WTC11 (cell line): ENCODE results near the gene NDUFS5. TPM values are rescaled to one million over a fixed set of nuclear protein-coding genes. Genes with fewer than 3 reads are reported as not detected.

Experiments
- ATAC-seq: fragments of 200-7000 bp; cut with Tn5 transposase; 2 replicates; pipeline ENCODE4 v1.10.0; 2021; ENCODE audit warnings: mild to moderate bottlenecking, moderate library complexity
- CTCF ChIA-PET: fragments of 300-600 bp; sonication (Branson Sonifier 250); formaldehyde crosslinking; loops from one replicate; lab custom pipeline; 2021; ENCODE audit warnings: antibody characterized with exemption; lab: Charles Lee
- POLR2A ChIA-PET: fragments of 350-600 bp; sonication (Branson Sonifier 250); formaldehyde crosslinking; loops from one replicate; lab custom pipeline; 2021; ENCODE audit warnings: antibody characterized with exemption; lab: Charles Lee
- DNase-seq: peaks from one replicate; pipeline ENCODE4 v3.0.0; 2021; ENCODE audit warnings: low spot score
- H3K27ac Mint-ChIP-seq: 2 replicates; pipeline ENCODE4 v1.8.0; 2021; ENCODE audit warnings: mixed read lengths
- H3K27me3 Mint-ChIP-seq: 2 replicates; pipeline ENCODE4 v1.8.0; 2021; ENCODE audit warnings: low read depth, mild to moderate bottlenecking, moderate library complexity, mixed read lengths
- H3K36me3 Mint-ChIP-seq: 2 replicates; pipeline ENCODE4 v1.8.0; 2021; ENCODE audit warnings: mixed read lengths
- H3K4me1 Mint-ChIP-seq: 2 replicates; pipeline ENCODE4 v1.8.0; 2022; ENCODE audit warnings: mixed read lengths
- H3K4me3 Mint-ChIP-seq: 2 replicates; pipeline ENCODE4 v1.8.0; 2021; ENCODE audit warnings: mild to moderate bottlenecking, moderate library complexity, mixed read lengths
- H3K9me3 Mint-ChIP-seq: 2 replicates; pipeline ENCODE4 v1.8.0; 2021; ENCODE audit warnings: mixed read lengths
- ESRRA ChIP-seq: sonication (generic); formaldehyde crosslinking; IDR thresholded peaks from 2 replicates; pipeline ENCODE4 v1.8.1; 2022; ENCODE audit warnings: mild to moderate bottlenecking, missing genetic modification reagents, borderline replicate concordance
- NFE2L1 ChIP-seq: sonication (generic); formaldehyde crosslinking; IDR thresholded peaks from 2 replicates; pipeline ENCODE4 v1.8.1; 2023; ENCODE audit warnings: missing genetic modification reagents
- NFYB ChIP-seq: sonication (generic); formaldehyde crosslinking; conservative IDR thresholded peaks from 2 replicates; pipeline ENCODE4 v1.8.0; 2022; ENCODE audit warnings: low read depth, missing genetic modification reagents
- NR1H2 ChIP-seq: sonication (generic); formaldehyde crosslinking; IDR thresholded peaks from 2 replicates; pipeline ENCODE4 v1.9.0; 2021; ENCODE audit warnings: mild to moderate bottlenecking, moderate library complexity, missing genetic modification reagents
- NR3C1 ChIP-seq: sonication (generic); formaldehyde crosslinking; conservative IDR thresholded peaks from 2 replicates; pipeline ENCODE4 v1.8.1; 2023; ENCODE audit warnings: low read depth, mild to moderate bottlenecking, missing genetic modification reagents
- PRRX2 ChIP-seq: fragments of 250-450 bp; sonication (Bioruptor Pico); IDR thresholded peaks from 2 replicates; pipeline ENCODE4 v1.8.0; 2021; ENCODE audit warnings: mild to moderate bottlenecking
- RORB ChIP-seq: fragments of 250-450 bp; sonication (Bioruptor Pico); IDR thresholded peaks from 2 replicates; pipeline ENCODE4 v1.9.0; 2021; ENCODE audit warnings: mild to moderate bottlenecking
- SMAD3 ChIP-seq: sonication (generic); formaldehyde crosslinking; IDR thresholded peaks from 2 replicates; pipeline ENCODE4 v1.8.0; 2022; ENCODE audit warnings: missing genetic modification reagents, mild to moderate bottlenecking, borderline replicate concordance
- ZBTB21 ChIP-seq: sonication (generic); formaldehyde crosslinking; IDR thresholded peaks from 2 replicates; pipeline ENCODE4 v1.8.1; 2023; ENCODE audit warnings: mild to moderate bottlenecking, missing genetic modification reagents, borderline replicate concordance
- ZNF121 ChIP-seq: sonication (generic); formaldehyde crosslinking; IDR thresholded peaks from 2 replicates; pipeline ENCODE4 v1.8.0; 2023; ENCODE audit warnings: missing genetic modification reagents
- ZNF416 ChIP-seq: fragments of 250-450 bp; sonication (Bioruptor Pico); IDR thresholded peaks from 2 replicates; pipeline ENCODE4 v1.9.0; 2021; ENCODE audit warnings: mild to moderate bottlenecking, inconsistent platforms
- total RNA-seq: library from RNA; stranded (reverse); gene quantifications from 3 replicates; pipeline ENCODE4 v1.2.3, GENCODE V29; 2021
- TF ChIP-seq, protein P1 (sequence below): fragments of 250-450 bp; sonication (Bioruptor Pico); IDR thresholded peaks from 2 replicates; pipeline ENCODE4 v1.9.0; 2021; ENCODE audit warnings: mild to moderate bottlenecking
- TF ChIP-seq, protein P2 (sequence below): sonication (generic); formaldehyde crosslinking; IDR thresholded peaks from 2 replicates; pipeline ENCODE4 v1.8.1; 2022; ENCODE audit warnings: low read depth, missing genetic modification reagents, borderline replicate concordance
- TF ChIP-seq, protein P3 (sequence below): fragments of 200-600 bp; IDR thresholded peaks from 2 replicates; pipeline ENCODE4 v1.8.0; 2022; ENCODE audit warnings: antibody characterized with exemption
- TF ChIP-seq, protein P4 (sequence below): sonication (generic); formaldehyde crosslinking; IDR thresholded peaks from 2 replicates; pipeline ENCODE4 v1.8.1; 2023; ENCODE audit warnings: mild to moderate bottlenecking, missing genetic modification reagents

The NDUFS5 gene
- total RNA-seq, 1 experiment from 2014 or later = 402 TPM

DNA sequence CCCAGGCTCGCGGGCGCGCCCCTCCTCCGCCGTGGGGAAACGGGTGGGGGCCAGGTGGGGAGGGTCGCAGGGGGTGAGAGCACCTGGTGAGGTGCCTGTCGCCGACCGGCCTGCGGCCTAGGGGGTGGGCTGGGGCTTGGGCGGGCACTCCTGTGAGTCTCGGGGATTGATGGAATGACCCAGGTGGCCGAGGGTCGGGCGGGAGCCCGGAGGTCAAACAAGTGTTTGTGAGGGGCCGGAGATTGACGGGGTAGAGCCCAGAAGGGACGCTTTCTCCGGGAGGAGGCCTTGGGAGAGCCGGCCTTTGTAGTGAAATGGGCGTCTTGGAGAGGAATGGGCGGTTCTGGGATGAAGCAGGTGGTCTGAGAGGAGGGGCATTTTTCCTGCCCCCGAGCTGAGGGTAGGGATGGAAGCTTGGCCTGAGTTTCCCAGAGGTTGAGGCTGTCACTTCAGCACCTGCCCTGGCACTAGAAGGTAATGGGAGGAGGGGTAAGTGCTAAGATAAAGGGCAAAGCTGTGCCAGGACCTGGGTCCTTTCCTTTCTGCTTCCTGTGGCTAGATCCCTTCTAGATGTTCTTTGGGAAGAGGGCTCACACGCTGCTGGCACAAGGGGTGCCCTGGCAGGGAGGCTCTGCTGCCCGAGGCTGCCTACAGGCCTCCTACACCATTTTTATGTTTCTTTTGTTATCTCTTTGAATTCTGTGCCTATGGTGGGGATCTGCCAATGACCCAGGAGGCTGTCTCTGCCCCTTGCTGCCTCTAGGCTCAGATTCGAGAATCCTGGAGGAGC lies 56.1 kb downstream of the NDUFS5 start:
- H3K27me3 Mint-ChIP-seq = peaks cover 34% of the 10 kb centered on the region
- DNase-seq (peak; percentile 22), ATAC-seq (peak; percentile 6)
- ChIA-PET CTCF (interaction anchor here (0.6 to 4.5 kb wide), 7 partner anchors 10 to 457 kb away, joined by 3 to 38 read pairs (median 9); no protein-coding TSS in a partner anchor), POLR2A (interaction anchor here (0.9 kb wide), 1 partner anchor 14 kb away, joined by 3 read pairs; no protein-coding TSS in a partner anchor)
- H3K4me1 Mint-ChIP-seq = peaks cover 12% of the 10 kb centered on the region
- H3K9me3 Mint-ChIP-seq = no peaks in the 10 kb centered on the region
- no peak overlapping the region for H3K27ac Mint-ChIP-seq
- H3K4me3 Mint-ChIP-seq = peak overlapping the region; percentile 82
- TF ChIP-seq ESRRA (CRISPR knock-in tag) (no peak), NR1H2 (no peak), RORB (CRISPR knock-in tag) (no peak), NR3C1 (CRISPR knock-in tag) (no peak), ZNF416 (no peak), SMAD3 (CRISPR knock-in tag) (no peak)
- TF ChIP-seq, protein P1, sequence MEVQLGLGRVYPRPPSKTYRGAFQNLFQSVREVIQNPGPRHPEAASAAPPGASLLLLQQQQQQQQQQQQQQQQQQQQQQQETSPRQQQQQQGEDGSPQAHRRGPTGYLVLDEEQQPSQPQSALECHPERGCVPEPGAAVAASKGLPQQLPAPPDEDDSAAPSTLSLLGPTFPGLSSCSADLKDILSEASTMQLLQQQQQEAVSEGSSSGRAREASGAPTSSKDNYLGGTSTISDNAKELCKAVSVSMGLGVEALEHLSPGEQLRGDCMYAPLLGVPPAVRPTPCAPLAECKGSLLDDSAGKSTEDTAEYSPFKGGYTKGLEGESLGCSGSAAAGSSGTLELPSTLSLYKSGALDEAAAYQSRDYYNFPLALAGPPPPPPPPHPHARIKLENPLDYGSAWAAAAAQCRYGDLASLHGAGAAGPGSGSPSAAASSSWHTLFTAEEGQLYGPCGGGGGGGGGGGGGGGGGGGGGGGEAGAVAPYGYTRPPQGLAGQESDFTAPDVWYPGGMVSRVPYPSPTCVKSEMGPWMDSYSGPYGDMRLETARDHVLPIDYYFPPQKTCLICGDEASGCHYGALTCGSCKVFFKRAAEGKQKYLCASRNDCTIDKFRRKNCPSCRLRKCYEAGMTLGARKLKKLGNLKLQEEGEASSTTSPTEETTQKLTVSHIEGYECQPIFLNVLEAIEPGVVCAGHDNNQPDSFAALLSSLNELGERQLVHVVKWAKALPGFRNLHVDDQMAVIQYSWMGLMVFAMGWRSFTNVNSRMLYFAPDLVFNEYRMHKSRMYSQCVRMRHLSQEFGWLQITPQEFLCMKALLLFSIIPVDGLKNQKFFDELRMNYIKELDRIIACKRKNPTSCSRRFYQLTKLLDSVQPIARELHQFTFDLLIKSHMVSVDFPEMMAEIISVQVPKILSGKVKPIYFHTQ (CRISPR knock-in tag) = no peak
- TF ChIP-seq, protein P2, sequence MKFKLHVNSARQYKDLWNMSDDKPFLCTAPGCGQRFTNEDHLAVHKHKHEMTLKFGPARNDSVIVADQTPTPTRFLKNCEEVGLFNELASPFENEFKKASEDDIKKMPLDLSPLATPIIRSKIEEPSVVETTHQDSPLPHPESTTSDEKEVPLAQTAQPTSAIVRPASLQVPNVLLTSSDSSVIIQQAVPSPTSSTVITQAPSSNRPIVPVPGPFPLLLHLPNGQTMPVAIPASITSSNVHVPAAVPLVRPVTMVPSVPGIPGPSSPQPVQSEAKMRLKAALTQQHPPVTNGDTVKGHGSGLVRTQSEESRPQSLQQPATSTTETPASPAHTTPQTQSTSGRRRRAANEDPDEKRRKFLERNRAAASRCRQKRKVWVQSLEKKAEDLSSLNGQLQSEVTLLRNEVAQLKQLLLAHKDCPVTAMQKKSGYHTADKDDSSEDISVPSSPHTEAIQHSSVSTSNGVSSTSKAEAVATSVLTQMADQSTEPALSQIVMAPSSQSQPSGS (CRISPR knock-in tag) = no peak
- TF ChIP-seq, protein P3, sequence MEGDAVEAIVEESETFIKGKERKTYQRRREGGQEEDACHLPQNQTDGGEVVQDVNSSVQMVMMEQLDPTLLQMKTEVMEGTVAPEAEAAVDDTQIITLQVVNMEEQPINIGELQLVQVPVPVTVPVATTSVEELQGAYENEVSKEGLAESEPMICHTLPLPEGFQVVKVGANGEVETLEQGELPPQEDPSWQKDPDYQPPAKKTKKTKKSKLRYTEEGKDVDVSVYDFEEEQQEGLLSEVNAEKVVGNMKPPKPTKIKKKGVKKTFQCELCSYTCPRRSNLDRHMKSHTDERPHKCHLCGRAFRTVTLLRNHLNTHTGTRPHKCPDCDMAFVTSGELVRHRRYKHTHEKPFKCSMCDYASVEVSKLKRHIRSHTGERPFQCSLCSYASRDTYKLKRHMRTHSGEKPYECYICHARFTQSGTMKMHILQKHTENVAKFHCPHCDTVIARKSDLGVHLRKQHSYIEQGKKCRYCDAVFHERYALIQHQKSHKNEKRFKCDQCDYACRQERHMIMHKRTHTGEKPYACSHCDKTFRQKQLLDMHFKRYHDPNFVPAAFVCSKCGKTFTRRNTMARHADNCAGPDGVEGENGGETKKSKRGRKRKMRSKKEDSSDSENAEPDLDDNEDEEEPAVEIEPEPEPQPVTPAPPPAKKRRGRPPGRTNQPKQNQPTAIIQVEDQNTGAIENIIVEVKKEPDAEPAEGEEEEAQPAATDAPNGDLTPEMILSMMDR = no peak
- TF ChIP-seq, protein P4, sequence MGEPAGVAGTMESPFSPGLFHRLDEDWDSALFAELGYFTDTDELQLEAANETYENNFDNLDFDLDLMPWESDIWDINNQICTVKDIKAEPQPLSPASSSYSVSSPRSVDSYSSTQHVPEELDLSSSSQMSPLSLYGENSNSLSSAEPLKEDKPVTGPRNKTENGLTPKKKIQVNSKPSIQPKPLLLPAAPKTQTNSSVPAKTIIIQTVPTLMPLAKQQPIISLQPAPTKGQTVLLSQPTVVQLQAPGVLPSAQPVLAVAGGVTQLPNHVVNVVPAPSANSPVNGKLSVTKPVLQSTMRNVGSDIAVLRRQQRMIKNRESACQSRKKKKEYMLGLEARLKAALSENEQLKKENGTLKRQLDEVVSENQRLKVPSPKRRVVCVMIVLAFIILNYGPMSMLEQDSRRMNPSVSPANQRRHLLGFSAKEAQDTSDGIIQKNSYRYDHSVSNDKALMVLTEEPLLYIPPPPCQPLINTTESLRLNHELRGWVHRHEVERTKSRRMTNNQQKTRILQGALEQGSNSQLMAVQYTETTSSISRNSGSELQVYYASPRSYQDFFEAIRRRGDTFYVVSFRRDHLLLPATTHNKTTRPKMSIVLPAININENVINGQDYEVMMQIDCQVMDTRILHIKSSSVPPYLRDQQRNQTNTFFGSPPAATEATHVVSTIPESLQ = no peak
- no peaks in the 10 kb centered on the region for H3K36me3 Mint-ChIP-seq

DNA sequence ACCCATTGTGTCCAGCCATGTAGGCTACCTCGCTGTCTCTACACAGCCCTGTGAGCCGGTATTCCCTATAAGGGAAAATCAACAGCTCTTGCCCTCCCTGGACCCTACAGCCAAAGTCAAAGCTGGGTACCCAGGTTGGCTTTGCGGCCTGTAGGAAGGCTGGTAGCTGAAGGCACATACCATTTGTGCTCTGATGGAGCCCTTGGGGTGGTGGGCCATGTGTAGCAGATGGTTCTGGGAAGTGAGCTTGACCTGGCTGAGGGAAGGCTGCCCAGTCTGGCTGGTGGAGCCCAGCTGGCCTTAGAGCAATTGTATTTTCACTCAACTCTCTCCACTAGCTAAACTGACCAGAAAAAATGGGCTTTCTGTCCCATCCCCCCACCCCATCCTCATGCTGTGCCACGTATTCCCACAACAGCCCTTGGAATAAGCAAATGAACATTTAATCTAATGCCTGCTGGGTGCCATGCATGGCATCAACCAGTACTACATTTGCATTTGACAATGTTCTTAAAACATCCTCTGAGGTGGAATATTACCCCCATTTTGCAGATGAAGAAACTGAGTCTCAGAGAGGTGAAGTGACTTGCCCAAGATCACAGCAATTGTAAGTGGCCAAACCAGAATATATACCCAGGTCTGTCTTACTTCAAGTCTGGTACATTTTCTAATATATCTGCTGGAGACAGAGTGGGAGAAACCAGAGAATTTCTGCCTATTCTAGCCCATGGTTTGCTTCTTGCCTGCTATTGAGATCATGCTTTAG lies 56.8 kb downstream of the NDUFS5 start:
- Mint-ChIP-seq H3K4me3 (peak overlapping the region; percentile 82), H3K27ac (no peak overlapping the region), H3K9me3 (no peaks in the 10 kb centered on the region), H3K4me1 (peaks cover 12% of the 10 kb centered on the region), H3K27me3 (peaks cover 34% of the 10 kb centered on the region), H3K36me3 (no peaks in the 10 kb centered on the region)
- DNase-seq = no peak
- TF ChIP-seq NFE2L1 (CRISPR knock-in tag) = no peak
- no peak for TF ChIP-seq PRRX2 (CRISPR knock-in tag)
- no peak for TF ChIP-seq NR3C1 (CRISPR knock-in tag)
- TF ChIP-seq ZBTB21 (CRISPR knock-in tag) = no peak
- no peak for TF ChIP-seq NFYB (CRISPR knock-in tag)
- TF ChIP-seq ZNF121 (CRISPR knock-in tag) = no peak
- ChIA-PET POLR2A (no interaction called here), CTCF (interaction anchor here (0.9 to 4.5 kb wide), 3 partner anchors 9 to 456 kb away, joined by 3 to 38 read pairs (median 9); no protein-coding TSS in a partner anchor)
- ATAC-seq = no peak
